ENCODE measurements around the gene AKT1.

- no peak for TF ChIP-seq CTCF (conservative IDR thresholded peaks at IDR 0.05)
- no peak for TF ChIP-seq ZFX (IDR thresholded peaks at IDR 0.05)
These were observed 71.1 kb downstream of the AKT1 start for GRCh38 chr14:104724407-104724980.
